Endothelial cell of umbilical vein (primary cell): Measurements from ENCODE around the gene OR52I2. TPM values are rescaled to one million over a fixed set of nuclear protein-coding genes. Genes with fewer than 3 reads are reported as not detected.

Source experiments
- BruUV-seq: library from RNA; stranded (reverse); fragments of 400-500 nt; replicated peaks from 2 replicates; lab custom pipeline; 2021; lab: Mats Ljungman, UMichigan
- CTCF ChIA-PET: fragments of 300-600, 350-600 bp; sonication (Branson Sonifier 250); formaldehyde crosslinking; loops from one replicate; lab custom pipeline; 2021; ENCODE audit warnings: antibody characterized with exemption, inconsistent platforms; lab: Charles Lee
- POLR2A ChIA-PET: fragments of 300-600, 350-600 bp; sonication (Branson Sonifier 250); formaldehyde crosslinking; loops from one replicate; lab custom pipeline; 2021; ENCODE audit warnings: antibody characterized with exemption, inconsistent platforms; lab: Charles Lee
- DNase-seq: peaks from one replicate; pipeline ENCODE4 v3.0.0-alpha.2; 2011; ENCODE audit warnings: low read depth, low spot score
- FAIRE-seq: peaks from 2 replicates; lab custom pipeline; 2011; peaks lifted over from hg19 to GRCh38; lab: Jason Lieb, UNC
- H2AFZ ChIP-seq: 2 replicates; pipeline ENCODE4 v1.6.0; 2012; ENCODE audit warnings: low read depth, low read length, control low read depth, inconsistent platforms
- H3K27ac ChIP-seq: 2 replicates; pipeline ENCODE4 v1.5.1; 2011; ENCODE audit warnings: low read depth, mild to moderate bottlenecking, control low read depth, low read length, moderate library complexity; ENCODE audit not compliant: insufficient read depth
- H3K27me3 ChIP-seq, 2 experiments: 2 replicates each; pipeline versions ENCODE4 v1.6.0 to v1.6.1; 2011; ENCODE audit warnings: low read length in 2 of 2, mixed read lengths in 1 of 2; ENCODE audit not compliant: control insufficient read depth in 2 of 2, insufficient read depth in 2 of 2
- H3K36me3 ChIP-seq, 2 experiments: 2 replicates in 1 of 2; 3 replicates in 1 of 2; pipeline ENCODE4 v1.5.1; 2011; ENCODE audit warnings: low read length in 2 of 2, mild to moderate bottlenecking in 1 of 2, moderate library complexity in 1 of 2; ENCODE audit not compliant: control insufficient read depth in 2 of 2, insufficient read depth in 2 of 2; ENCODE audit errors: extremely low read depth in 1 of 2
- H3K4me1 ChIP-seq: 3 replicates; pipeline ENCODE4 v1.5.1; 2011; ENCODE audit warnings: mild to moderate bottlenecking, low read length; ENCODE audit not compliant: control insufficient read depth, insufficient read depth; ENCODE audit errors: extremely low read depth
- H3K4me2 ChIP-seq: 2 replicates; pipeline ENCODE4 v1.6.1; 2011; ENCODE audit warnings: low read length, control low read depth, mixed read lengths; ENCODE audit not compliant: insufficient read depth
- H3K4me3 ChIP-seq, 3 experiments: fragments of 200-600 bp in 1 of 3; sonication (generic), shearing (Covaris generic) in 1 of 3; replicated peaks in 1 of 3; 2 replicates each; pipeline ENCODE4 v1.5.1; 2011 to 2016; ENCODE audit warnings: control low read depth in 3 of 3, low read length in 3 of 3, mild to moderate bottlenecking in 2 of 3, inconsistent platforms in 1 of 3, low read depth in 1 of 3, moderate library complexity in 1 of 3; ENCODE audit not compliant: insufficient read depth in 1 of 3
- H3K79me2 ChIP-seq: 2 replicates; pipeline ENCODE4 v1.6.0; 2012; ENCODE audit warnings: low read length, inconsistent platforms; ENCODE audit not compliant: control insufficient read depth, insufficient read depth
- H3K9ac ChIP-seq: replicated peaks from 2 replicates; pipeline ENCODE3; 2011; ENCODE audit warnings: low read length, control low read depth; ENCODE audit not compliant: insufficient read depth; ENCODE audit errors: extremely low read depth
- H3K9me1 ChIP-seq: replicated peaks from 3 replicates; pipeline ENCODE4 v1.6.0; 2011; ENCODE audit warnings: mild to moderate bottlenecking, low read length; ENCODE audit not compliant: control insufficient read depth, insufficient read depth; ENCODE audit errors: extremely low read depth
- H3K9me3 ChIP-seq: replicated peaks from 2 replicates; pipeline ENCODE4 v1.5.1; 2012; ENCODE audit warnings: low read length, inconsistent platforms; ENCODE audit not compliant: control insufficient read depth, insufficient read depth
- H4K20me1 ChIP-seq: replicated peaks from 2 replicates; pipeline ENCODE3; 2011; ENCODE audit warnings: mild to moderate bottlenecking, low read length; ENCODE audit not compliant: control insufficient read depth, insufficient read depth; ENCODE audit errors: extremely low read depth
- CTCF ChIP-seq, 2 donors: IDR thresholded peaks; 1 replicate in 1 of 2; 2 replicates in 1 of 2; pipeline ENCODE4 v1.5.1; 2011; ENCODE audit warnings: low read length in 2 of 2, mild to moderate bottlenecking in 2 of 2, moderate library complexity in 2 of 2, control low read depth in 1 of 2, inconsistent platforms in 1 of 2, low read depth in 1 of 2; ENCODE audit not compliant: insufficient read depth in 1 of 2; ENCODE audit errors: extremely low read depth in 1 of 2
- FOS ChIP-seq: IDR thresholded peaks from 2 replicates; pipeline ENCODE4 v1.6.1; 2011; ENCODE audit warnings: mild to moderate bottlenecking, low read length, moderate library complexity, borderline replicate concordance; ENCODE audit not compliant: insufficient read depth
- GATA2 ChIP-seq: IDR thresholded peaks from 2 replicates; pipeline ENCODE4 v1.7.0; 2011; ENCODE audit warnings: low read depth, mild to moderate bottlenecking, moderate library complexity, mixed read lengths, low read length; ENCODE audit not compliant: insufficient read length, insufficient read depth
- JUN ChIP-seq: IDR thresholded peaks from 2 replicates; pipeline ENCODE4 v1.6.1; 2011; ENCODE audit warnings: borderline replicate concordance, low read depth; ENCODE audit not compliant: insufficient read length, insufficient read depth
- MAX ChIP-seq: IDR thresholded peaks from 2 replicates; pipeline ENCODE4 v1.6.1; 2011; ENCODE audit not compliant: insufficient read depth, insufficient read length
- MYC ChIP-seq: IDR thresholded peaks from one replicate; pipeline ENCODE4 v1.6.1; 2011; ENCODE audit warnings: mild to moderate bottlenecking, low read depth, low read length
- POLR2AphosphoS5 ChIP-seq: IDR thresholded peaks from 2 replicates; pipeline ENCODE4 v1.6.1; 2012; ENCODE audit warnings: low read depth, mild to moderate bottlenecking, control low read depth, low read length, moderate library complexity; ENCODE audit not compliant: insufficient read depth
- dilution Hi-C: fragments of 300-500 bp; cut with MboI; formaldehyde crosslinking; loops from one replicate; pipeline ENCODE4 v1.15.0; 2019; ENCODE audit warnings: low sequenced_read_pairs; ENCODE audit not compliant: extremely low pct_ligation_motif_present
- intact Hi-C: fragments of 100-400 bp; cut with micrococcal nuclease; formaldehyde crosslinking; loops from one replicate; pipeline ENCODE4 v1.10.0; 2022
- polyA plus RNA-seq, 4 experiments: library from polyadenylated mRNA; depleted of rRNA in 3 of 4; stranded (reverse) in 3 of 4; unstranded in 1 of 4; fragments of >200 nt; gene quantifications; 2 replicates each; pipeline versions ENCODE4 v1.2.1 to v1.2.3, GENCODE V29; 2011 to 2012; ENCODE audit warnings: missing spikeins in 1 of 4
- total RNA-seq: library from RNA; stranded (reverse); gene quantifications from 2 replicates; pipeline ENCODE4 v1.2.3, GENCODE V29; 2021

The OR52I2 gene
- total and polyA plus RNA-seq, 2 donors (not counting 3 experiments of a cell fraction or from before 2014, with no cell fraction given), result not detected

GRCh38 chr11:4576880-4577279 is 4.7 kb upstream of the OR52I2 start:
- dilution Hi-C loops, result no loop called here
- Histone ChIP-seq H3K9me3 (no peaks in the 10 kb centered on the region), H2AFZ (no peak overlapping the region), H3K27ac (no peak overlapping the region), H3K4me2 (no peak overlapping the region), H3K36me3 (no peaks in the 10 kb centered on the region), H3K4me3 (no peak overlapping the region), H3K9me1 (no peaks in the 10 kb centered on the region), H3K9ac (no peak overlapping the region), H3K27me3 (no peaks in the 10 kb centered on the region), H3K79me2 (no peaks in the 10 kb centered on the region), H3K4me1 (no peaks in the 10 kb centered on the region), H4K20me1 (no peaks in the 10 kb centered on the region)
- no TSS peak for BruUV-seq
- DNase-seq (no peak), FAIRE-seq (no peak)
- CTCF ChIA-PET, result no interaction called here
- intact Hi-C loops, result no loop called here
- POLR2A ChIA-PET, result no interaction called here
- TF ChIP-seq CTCF (IDR thresholded peaks at IDR 0.05; ENCODE audit: extremely low read depth in 1 of 2, insufficient read depth in 1 of 2, low read depth in 1 of 2, low read length in 2 of 2) (no peak), MYC (no peak), JUN (no peak), MAX (no peak), FOS (no peak), POLR2AphosphoS5 (no peak)

- intact Hi-C loops (no loop called here), dilution Hi-C loops (no loop called here)
- Histone ChIP-seq H3K9me1 (no peaks in the 10 kb centered on the region), H3K9me3 (no peaks in the 10 kb centered on the region), H4K20me1 (no peaks in the 10 kb centered on the region), H3K27ac (no peak overlapping the region), H2AFZ (no peak overlapping the region), H3K4me3 (no peak overlapping the region), H3K79me2 (no peaks in the 10 kb centered on the region), H3K27me3 (no peaks in the 10 kb centered on the region), H3K36me3 (no peaks in the 10 kb centered on the region), H3K4me1 (no peaks in the 10 kb centered on the region), H3K9ac (no peak overlapping the region), H3K4me2 (no peak overlapping the region)
- no peak for FAIRE-seq
- DNase-seq, result no peak
- CTCF ChIA-PET, result no interaction called here
- no TSS peak for BruUV-seq
- TF ChIP-seq GATA2 (no peak), JUN (no peak), MYC (no peak)
- POLR2A ChIA-PET, result no interaction called here
These were observed 3.8 kb upstream of the OR52I2 start for GRCh38 chr11:4577761-4578160.
